Dedifferentiated amniotic fluid mesenchymal stem cell (primary cell): ENCODE results near the gene RECQL5.
A peak's percentile ranks its signal among the peaks of the same experiment; 100 is the strongest.
"Not testable (repeated sequence)": the region's sequence is repeated elsewhere in the genome, so short reads cannot be mapped to it uniquely, and the experiment has no call there.

ENCODE experiments used
- DNase-seq: peaks from one replicate; pipeline ENCODE4 v3.0.0-alpha.2; 2016; ENCODE audit errors: extremely low spot score

RECQL5 gene

GRCh38 chr17:75592348-75593020, 74.5 kb downstream of the RECQL5 start:
- no peak for DNase-seq

GRCh38 chr17:75591722-75592302, 75.1 kb downstream of the RECQL5 start:
- DNase-seq, result no peak

- DNase-seq, result no peak
Observed at GRCh38 chr17:75590849-75591721, 75.9 kb downstream of the RECQL5 start.

- DNase-seq, result no peak
Observed at GRCh38 chr17:75590314-75590761, 76.6 kb downstream of the RECQL5 start.

GRCh38 chr17:75589919-75590303, 77.0 kb downstream of the RECQL5 start:
- DNase-seq, result no peak

GRCh38 chr17:75589012-75589918, 77.7 kb downstream of the RECQL5 start:
- peak; percentile 68 for DNase-seq

- no peak for DNase-seq
Observed at GRCh38 chr17:75588596-75589011, 78.3 kb downstream of the RECQL5 start.

GRCh38 chr17:75587675-75588595, 79.0 kb downstream of the RECQL5 start, which contains the start of gene MYO15B:
MYO15B (plus strand) TSS chr17:75587800; CDS start chr17:75588058, 258 bp downstream.
- no peak for DNase-seq

GRCh38 chr17:75584849-75585175, 82.1 kb downstream of the RECQL5 start:
- no peak for DNase-seq

GRCh38 chr17:75583197-75583596, 83.8 kb downstream of the RECQL5 start:
- not testable (repeated sequence) for DNase-seq

GRCh38 chr17:75581121-75581725, 85.7 kb downstream of the RECQL5 start:
- not testable (repeated sequence) for DNase-seq
